Measurements from ENCODE around the gene METRN. TPM values are rescaled to one million over a fixed set of nuclear protein-coding genes. Genes with fewer than 3 reads are reported as not detected.

The METRN gene
- total and polyA plus RNA-seq, 10 donors: 7.2 to 31.9 (median 14.6) TPM

- H3K4me1 ChIP-seq: peaks cover 30 to 83% (median 70%) of the 10 kb centered on the region in 6 donors
- no peaks in the 10 kb centered on the region for H3K9me3 ChIP-seq
- peak; percentile 82 for DNase-seq
- intact Hi-C loops (cut with DNase I; ENCODE audit: low total_unique reads): no loop called here
- 47 to 90% (median 52%) methylated on average over 26 to 44 of the region's 44 CpGs for WGBS, 5 donors
- H3K27me3 ChIP-seq (replicated peaks in 1 of 7): peaks cover 0 to 20% (median 10%) of the 10 kb centered on the region in 7 donors
- H3K4me3 ChIP-seq: peak overlapping the region; percentile 65 to 93 (median 76)
- H3K36me3 ChIP-seq: peaks cover 0 to 35% (median 19%) of the 10 kb centered on the region in 6 donors
- TF ChIP-seq POLR2AphosphoS5 (IDR thresholded peaks at IDR 0.05) (peak in 2 of 3 donors; percentile 31 to 66), POLR2A (IDR thresholded peaks at IDR 0.05) (no peak)
- H3K27ac ChIP-seq: peak overlapping the region; percentile 64 to 97 (median 92)
These were observed 33.8 kb upstream of the METRN start for GRCh38 chr16:680967-681745.

- peaks cover 0 to 13% (median 4%) of the 10 kb centered on the region in 7 donors for H3K27me3 ChIP-seq (replicated peaks in 1 of 7)
- WGBS, 5 donors: 78 to 86% (median 79%) methylated on average over 15 to 28 of the region's 28 CpGs
- no peaks in the 10 kb centered on the region for H3K9me3 ChIP-seq
- peaks cover 30 to 84% (median 70%) of the 10 kb centered on the region in 6 donors for H3K4me1 ChIP-seq
- TF ChIP-seq CTCF (IDR thresholded peaks at IDR 0.05 in 8 of 11, conservative IDR thresholded peaks at IDR 0.05 in 3 of 11): no peak
- TF ChIP-seq POLR2A (IDR thresholded peaks at IDR 0.05): no peak
- TF ChIP-seq POLR2AphosphoS5 (IDR thresholded peaks at IDR 0.05): peak in 1 of 3 donors; percentile 36
- intact Hi-C loops (cut with DNase I; ENCODE audit: low total_unique reads): no loop called here
- H3K27ac ChIP-seq: peak overlapping the region in 2 of 8 donors; percentile 95 to 97
- DNase-seq: no peak
- peaks cover 0 to 43% (median 25%) of the 10 kb centered on the region in 6 donors for H3K36me3 ChIP-seq
- H3K4me3 ChIP-seq: peak overlapping the region in 3 of 8 donors; percentile 73 to 86 (median 77)
These were observed 33.0 kb upstream of the METRN start for GRCh38 chr16:681746-682427.

GRCh38 chr16:682493-683395 lies 32.2 kb upstream of the METRN start:
- WGBS, 5 donors: 83 to 93% (median 89%) methylated on average over 35 to 36 of the region's 36 CpGs
- Histone ChIP-seq H3K27ac (peak overlapping the region in 1 of 8 donors; percentile 90), H3K4me3 (peak overlapping the region in 4 of 8 donors; percentile 73 to 93 (median 83)), H3K27me3 (replicated peaks in 1 of 7) (peaks cover 0 to 4% (median 0%) of the 10 kb centered on the region in 7 donors), H3K9me3 (no peaks in the 10 kb centered on the region), H3K36me3 (peaks cover 0 to 51% (median 32%) of the 10 kb centered on the region in 6 donors), H3K4me1 (peaks cover 30 to 81% (median 68%) of the 10 kb centered on the region in 6 donors)
- DNase-seq: no peak
- intact Hi-C loops (cut with DNase I; ENCODE audit: low total_unique reads): no loop called here
- TF ChIP-seq POLR2A (IDR thresholded peaks at IDR 0.05): no peak
- TF ChIP-seq CTCF (IDR thresholded peaks at IDR 0.05 in 8 of 11, conservative IDR thresholded peaks at IDR 0.05 in 3 of 11): no peak
- TF ChIP-seq POLR2AphosphoS5 (IDR thresholded peaks at IDR 0.05): peak in 1 of 3 donors; percentile 17

All from spleen (tissue), 11 donors.